SK-N-SH treated with all-trans-retinoic acid at 6 μM for 48 hours (cell line): Measurements from ENCODE around the gene NUP93.

Experiments used
- ATAC-seq: fragments of 200-7000 bp; cut with Tn5 transposase; 3 replicates; pipeline ENCODE4 v1.9.1; 2020; ENCODE audit warnings: mild to moderate bottlenecking, moderate library complexity
- ARNTL ChIP-seq: fragments of 450-650 bp; formaldehyde crosslinking; IDR thresholded peaks from 2 replicates; pipeline ENCODE4 v1.5.0; 2020; ENCODE audit warnings: low read depth, mild to moderate bottlenecking, moderate library complexity, borderline replicate concordance
- BACH2 ChIP-seq: fragments of 250-450 bp; sonication (Bioruptor Pico); IDR thresholded peaks from 2 replicates; pipeline ENCODE4 v1.9.0; 2021; ENCODE audit warnings: mild to moderate bottlenecking, borderline replicate concordance
- CSDC2 ChIP-seq: fragments of 250-450 bp; sonication (Bioruptor Pico); IDR thresholded peaks from 2 replicates; pipeline ENCODE4 v1.5.0; 2020; ENCODE audit warnings: mild to moderate bottlenecking, moderate library complexity
- GLIS3 ChIP-seq: fragments of 250-450 bp; sonication (Bioruptor Pico); IDR thresholded peaks from 2 replicates; pipeline ENCODE4 v1.5.0; 2020; ENCODE audit warnings: mild to moderate bottlenecking, moderate library complexity
- ISL1 ChIP-seq: fragments of 250-450 bp; sonication (Bioruptor Pico); IDR thresholded peaks from 2 replicates; pipeline ENCODE4 v2.1.2; 2022; ENCODE audit warnings: mild to moderate bottlenecking, moderate library complexity
- OSR1 ChIP-seq: fragments of 250-450 bp; sonication (Bioruptor Pico); IDR thresholded peaks from 2 replicates; pipeline ENCODE4 v1.8.0; 2022; ENCODE audit warnings: moderate library complexity, mild to moderate bottlenecking, inconsistent platforms
- PPARA ChIP-seq: fragments of 250-450 bp; sonication (Bioruptor Pico); IDR thresholded peaks from 2 replicates; pipeline ENCODE4 v1.5.0; 2020; ENCODE audit warnings: mild to moderate bottlenecking, borderline replicate concordance
- RARB ChIP-seq: fragments of 250-450 bp; sonication (Bioruptor Pico); IDR thresholded peaks from 2 replicates; pipeline ENCODE4 v1.8.0; 2021; ENCODE audit warnings: mild to moderate bottlenecking, moderate library complexity
- SNAI2 ChIP-seq: fragments of 250-450 bp; sonication (Bioruptor Pico); IDR thresholded peaks from 2 replicates; pipeline ENCODE4 v1.5.0; 2020; ENCODE audit warnings: mild to moderate bottlenecking, moderate library complexity
- TCF4 ChIP-seq: fragments of 250-450 bp; sonication (Bioruptor Pico); IDR thresholded peaks from 2 replicates; pipeline ENCODE4 v1.8.0; 2021; ENCODE audit warnings: mild to moderate bottlenecking, moderate library complexity, borderline replicate concordance
- TOX ChIP-seq: fragments of 250-450 bp; sonication (Bioruptor Pico); IDR thresholded peaks from 2 replicates; pipeline ENCODE4 v1.8.0; 2021; ENCODE audit warnings: mild to moderate bottlenecking, moderate library complexity, borderline replicate concordance
- ZC3H10 ChIP-seq: fragments of 250-450 bp; sonication (Bioruptor Pico); IDR thresholded peaks from 2 replicates; pipeline ENCODE4 v1.5.1; 2021; ENCODE audit warnings: mild to moderate bottlenecking, moderate library complexity
- ZFP3 ChIP-seq: fragments of 250-450 bp; sonication (Bioruptor Pico); IDR thresholded peaks from 2 replicates; pipeline ENCODE4 v1.5.0; 2020; ENCODE audit warnings: mild to moderate bottlenecking, moderate library complexity
- ZFP30 ChIP-seq: fragments of 450-650 bp; formaldehyde crosslinking; IDR thresholded peaks from 2 replicates; pipeline ENCODE4 v1.5.0; 2022; ENCODE audit warnings: mild to moderate bottlenecking, moderate library complexity
- ZNF565 ChIP-seq: fragments of 450-650 bp; formaldehyde crosslinking; conservative IDR thresholded peaks from 2 replicates; pipeline ENCODE4 v1.5.0; 2020; ENCODE audit warnings: low read depth, mild to moderate bottlenecking, moderate library complexity
- ZNF70 ChIP-seq: fragments of 450-650 bp; formaldehyde crosslinking; IDR thresholded peaks from 2 replicates; pipeline ENCODE4 v1.5.0; 2020; ENCODE audit warnings: mild to moderate bottlenecking, moderate library complexity
- ZNF8 ChIP-seq: fragments of 450-650 bp; formaldehyde crosslinking; IDR thresholded peaks from 2 replicates; pipeline ENCODE4 v1.5.0; 2020; ENCODE audit warnings: mild to moderate bottlenecking, moderate library complexity
- TF ChIP-seq, protein P1 (sequence below): fragments of 250-450 bp; sonication (Bioruptor Pico); IDR thresholded peaks from 2 replicates; pipeline ENCODE4 v1.8.0; 2020; ENCODE audit warnings: mild to moderate bottlenecking, moderate library complexity, borderline replicate concordance
- TF ChIP-seq, protein P2 (sequence below): fragments of 250-450 bp; sonication (Bioruptor Pico); IDR thresholded peaks from 2 replicates; pipeline ENCODE4 v1.5.1; 2021; ENCODE audit warnings: mild to moderate bottlenecking, moderate library complexity
- TF ChIP-seq, protein P3 (sequence below): fragments of 250-450 bp; sonication (Bioruptor Pico); IDR thresholded peaks from 2 replicates; pipeline ENCODE4 v1.8.0; 2021; ENCODE audit warnings: low read depth, mild to moderate bottlenecking, moderate library complexity, borderline replicate concordance
- TF ChIP-seq, protein P4 (sequence below): fragments of 250-450 bp; sonication (Bioruptor Pico); IDR thresholded peaks from 2 replicates; pipeline ENCODE4 v1.5.1; 2020; ENCODE audit warnings: low read depth, mild to moderate bottlenecking, moderate library complexity

The NUP93 gene

GRCh38 chr16:56892705-56893104, 162.8 kb downstream of the NUP93 start:
- no peak for TF ChIP-seq SNAI2 (CRISPR knock-in tag)
- TF ChIP-seq, protein P1, sequence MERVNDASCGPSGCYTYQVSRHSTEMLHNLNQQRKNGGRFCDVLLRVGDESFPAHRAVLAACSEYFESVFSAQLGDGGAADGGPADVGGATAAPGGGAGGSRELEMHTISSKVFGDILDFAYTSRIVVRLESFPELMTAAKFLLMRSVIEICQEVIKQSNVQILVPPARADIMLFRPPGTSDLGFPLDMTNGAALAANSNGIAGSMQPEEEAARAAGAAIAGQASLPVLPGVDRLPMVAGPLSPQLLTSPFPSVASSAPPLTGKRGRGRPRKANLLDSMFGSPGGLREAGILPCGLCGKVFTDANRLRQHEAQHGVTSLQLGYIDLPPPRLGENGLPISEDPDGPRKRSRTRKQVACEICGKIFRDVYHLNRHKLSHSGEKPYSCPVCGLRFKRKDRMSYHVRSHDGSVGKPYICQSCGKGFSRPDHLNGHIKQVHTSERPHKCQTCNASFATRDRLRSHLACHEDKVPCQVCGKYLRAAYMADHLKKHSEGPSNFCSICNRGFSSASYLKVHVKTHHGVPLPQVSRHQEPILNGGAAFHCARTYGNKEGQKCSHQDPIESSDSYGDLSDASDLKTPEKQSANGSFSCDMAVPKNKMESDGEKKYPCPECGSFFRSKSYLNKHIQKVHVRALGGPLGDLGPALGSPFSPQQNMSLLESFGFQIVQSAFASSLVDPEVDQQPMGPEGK (CRISPR knock-in tag), result no peak
- TF ChIP-seq ISL1 (CRISPR knock-in tag), result no peak
- no peak for TF ChIP-seq ARNTL (CRISPR knock-in tag)
- TF ChIP-seq ZFP3 (CRISPR knock-in tag), result no peak
- TF ChIP-seq ZC3H10, result no peak
- TF ChIP-seq, protein P2, sequence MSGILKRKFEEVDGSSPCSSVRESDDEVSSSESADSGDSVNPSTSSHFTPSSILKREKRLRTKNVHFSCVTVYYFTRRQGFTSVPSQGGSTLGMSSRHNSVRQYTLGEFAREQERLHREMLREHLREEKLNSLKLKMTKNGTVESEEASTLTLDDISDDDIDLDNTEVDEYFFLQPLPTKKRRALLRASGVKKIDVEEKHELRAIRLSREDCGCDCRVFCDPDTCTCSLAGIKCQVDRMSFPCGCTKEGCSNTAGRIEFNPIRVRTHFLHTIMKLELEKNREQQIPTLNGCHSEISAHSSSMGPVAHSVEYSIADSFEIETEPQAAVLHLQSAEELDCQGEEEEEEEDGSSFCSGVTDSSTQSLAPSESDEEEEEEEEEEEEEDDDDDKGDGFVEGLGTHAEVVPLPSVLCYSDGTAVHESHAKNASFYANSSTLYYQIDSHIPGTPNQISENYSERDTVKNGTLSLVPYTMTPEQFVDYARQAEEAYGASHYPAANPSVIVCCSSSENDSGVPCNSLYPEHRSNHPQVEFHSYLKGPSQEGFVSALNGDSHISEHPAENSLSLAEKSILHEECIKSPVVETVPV (CRISPR knock-in tag), result no peak
- TF ChIP-seq ZNF8 (CRISPR knock-in tag), result no peak
- ATAC-seq, result no peak

DNA sequence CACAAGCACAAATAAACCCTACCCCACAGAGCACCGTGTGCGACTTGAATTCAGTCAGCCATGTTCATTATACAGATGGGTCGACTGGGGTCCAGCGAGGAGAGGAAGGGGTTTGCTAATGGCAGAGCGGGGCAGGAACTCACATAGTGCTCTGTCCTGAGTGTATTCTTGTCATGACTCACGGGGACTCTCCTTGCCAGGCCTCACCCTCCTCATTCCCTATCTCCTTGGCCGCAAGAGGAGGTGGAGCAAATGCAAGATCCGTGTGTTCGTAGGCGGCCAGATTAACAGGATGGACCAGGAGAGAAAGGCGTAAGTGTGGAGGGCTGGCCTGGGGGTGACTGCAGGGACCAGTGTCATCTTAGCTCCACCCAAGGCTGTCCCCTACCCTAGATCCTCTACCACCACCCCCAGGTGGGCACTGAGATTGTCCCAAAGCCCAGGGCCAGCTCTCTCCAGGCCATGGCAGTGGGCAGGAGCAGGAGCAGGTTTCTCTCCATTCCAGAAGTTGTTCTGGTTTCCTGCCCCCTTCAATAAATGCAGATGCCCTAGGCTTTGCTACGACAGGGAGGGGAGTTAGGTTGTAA, 164.5 kb downstream of the NUP93 start:
- ATAC-seq, result no peak
- no peak for TF ChIP-seq ZFP30 (CRISPR knock-in tag)
- no peak for TF ChIP-seq BACH2 (CRISPR knock-in tag)
- TF ChIP-seq TOX (CRISPR knock-in tag), result no peak
- TF ChIP-seq, protein P3, sequence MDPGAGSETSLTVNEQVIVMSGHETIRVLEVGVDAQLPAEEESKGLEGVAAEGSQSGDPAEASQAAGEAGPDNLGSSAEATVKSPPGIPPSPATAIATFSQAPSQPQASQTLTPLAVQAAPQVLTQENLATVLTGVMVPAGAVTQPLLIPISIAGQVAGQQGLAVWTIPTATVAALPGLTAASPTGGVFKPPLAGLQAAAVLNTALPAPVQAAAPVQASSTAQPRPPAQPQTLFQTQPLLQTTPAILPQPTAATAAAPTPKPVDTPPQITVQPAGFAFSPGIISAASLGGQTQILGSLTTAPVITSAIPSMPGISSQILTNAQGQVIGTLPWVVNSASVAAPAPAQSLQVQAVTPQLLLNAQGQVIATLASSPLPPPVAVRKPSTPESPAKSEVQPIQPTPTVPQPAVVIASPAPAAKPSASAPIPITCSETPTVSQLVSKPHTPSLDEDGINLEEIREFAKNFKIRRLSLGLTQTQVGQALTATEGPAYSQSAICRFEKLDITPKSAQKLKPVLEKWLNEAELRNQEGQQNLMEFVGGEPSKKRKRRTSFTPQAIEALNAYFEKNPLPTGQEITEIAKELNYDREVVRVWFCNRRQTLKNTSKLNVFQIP (CRISPR knock-in tag), result no peak
- TF ChIP-seq PPARA (CRISPR knock-in tag), result no peak
- no peak for TF ChIP-seq OSR1 (CRISPR knock-in tag)
- no peak for TF ChIP-seq RARB (CRISPR knock-in tag)
- no peak for TF ChIP-seq ZNF565 (CRISPR knock-in tag)
- TF ChIP-seq, all 23 proteins: peak for 0

GRCh38 chr16:56895813-56896212, 165.9 kb downstream of the NUP93 start:
- TF ChIP-seq ZNF565 (CRISPR knock-in tag), result no peak
- TF ChIP-seq, protein P2 (CRISPR knock-in tag), result no peak
- no peak for TF ChIP-seq GLIS3 (CRISPR knock-in tag)
- TF ChIP-seq, protein P1 (CRISPR knock-in tag), result no peak
- no peak for TF ChIP-seq ZNF8 (CRISPR knock-in tag)
- TF ChIP-seq CSDC2 (CRISPR knock-in tag), result no peak
- no peak for TF ChIP-seq BACH2 (CRISPR knock-in tag)
- TF ChIP-seq ISL1 (CRISPR knock-in tag), result no peak
- TF ChIP-seq ZFP3 (CRISPR knock-in tag), result no peak
- no peak for TF ChIP-seq TCF4 (CRISPR knock-in tag)
- TF ChIP-seq, protein P4, sequence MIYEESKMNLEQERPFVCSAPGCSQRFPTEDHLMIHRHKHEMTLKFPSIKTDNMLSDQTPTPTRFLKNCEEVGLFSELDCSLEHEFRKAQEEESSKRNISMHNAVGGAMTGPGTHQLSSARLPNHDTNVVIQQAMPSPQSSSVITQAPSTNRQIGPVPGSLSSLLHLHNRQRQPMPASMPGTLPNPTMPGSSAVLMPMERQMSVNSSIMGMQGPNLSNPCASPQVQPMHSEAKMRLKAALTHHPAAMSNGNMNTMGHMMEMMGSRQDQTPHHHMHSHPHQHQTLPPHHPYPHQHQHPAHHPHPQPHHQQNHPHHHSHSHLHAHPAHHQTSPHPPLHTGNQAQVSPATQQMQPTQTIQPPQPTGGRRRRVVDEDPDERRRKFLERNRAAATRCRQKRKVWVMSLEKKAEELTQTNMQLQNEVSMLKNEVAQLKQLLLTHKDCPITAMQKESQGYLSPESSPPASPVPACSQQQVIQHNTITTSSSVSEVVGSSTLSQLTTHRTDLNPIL (CRISPR knock-in tag), result no peak
- TF ChIP-seq PPARA (CRISPR knock-in tag), result no peak
- no peak for TF ChIP-seq ZFP30 (CRISPR knock-in tag)
- no peak for TF ChIP-seq ZNF70 (CRISPR knock-in tag)
- no peak for ATAC-seq
